Measurements from ENCODE around the gene MFSD6. TPM values are rescaled to one million over a fixed set of nuclear protein-coding genes. Genes with fewer than 3 reads are reported as not detected.
"Not testable (repeated sequence)": the region's sequence is repeated elsewhere in the genome, so short reads cannot be mapped to it uniquely, and the experiment has no call there.

Gene MFSD6
- polyA plus RNA-seq, 4 donors: 14.2 to 18.1 (median 15.7) TPM

- no peak for DNase-seq (ENCODE audit: low read depth in 4 of 4, low spot score in 3 of 4)
Measured at GRCh38 chr2:190404487-190404886, 3.7 kb upstream of the MFSD6 start.

- no peak for DNase-seq (ENCODE audit: low read depth in 4 of 4, low spot score in 3 of 4)
Measured at GRCh38 chr2:190405070-190405469, 3.1 kb upstream of the MFSD6 start.

GRCh38 chr2:190405995-190406394 lies 2.2 kb upstream of the MFSD6 start:
- DNase-seq (ENCODE audit: low read depth in 4 of 4, low spot score in 3 of 4): no peak

GRCh38 chr2:190406805-190407204 lies 1.4 kb upstream of the MFSD6 start:
- DNase-seq (ENCODE audit: low read depth in 4 of 4, low spot score in 3 of 4): no peak

GRCh38 chr2:190407246-190407661 lies 901 bp upstream of the MFSD6 start:
- DNase-seq (ENCODE audit: low read depth in 4 of 4, low spot score in 3 of 4): peak in 2 of 4 donors; percentile 8 to 12

GRCh38 chr2:190408538-190409271 lies 550 bp downstream of the MFSD6 start:
- DNase-seq (ENCODE audit: low read depth in 4 of 4, low spot score in 3 of 4): peak in 1 of 4 donors; percentile 35

GRCh38 chr2:190409616-190410015 lies 1.5 kb downstream of the MFSD6 start:
- DNase-seq (ENCODE audit: low read depth in 4 of 4, low spot score in 3 of 4): no peak

GRCh38 chr2:190410166-190410565 lies 2.0 kb downstream of the MFSD6 start:
- DNase-seq (ENCODE audit: low read depth in 4 of 4, low spot score in 3 of 4): no peak

GRCh38 chr2:190412966-190413365 lies 4.8 kb downstream of the MFSD6 start:
- no peak for DNase-seq (ENCODE audit: low read depth in 4 of 4, low spot score in 3 of 4)

GRCh38 chr2:190413421-190413820 lies 5.3 kb downstream of the MFSD6 start:
- DNase-seq (ENCODE audit: low read depth in 4 of 4, low spot score in 3 of 4): no peak

- DNase-seq (ENCODE audit: low read depth in 4 of 4, low spot score in 3 of 4): no peak
Measured at GRCh38 chr2:190415251-190415650, 7.1 kb downstream of the MFSD6 start.

GRCh38 chr2:190415794-190416775 lies 7.9 kb downstream of the MFSD6 start:
- DNase-seq (ENCODE audit: low read depth in 4 of 4, low spot score in 3 of 4): no peak

- no peak for DNase-seq (ENCODE audit: low read depth in 4 of 4, low spot score in 3 of 4)
Measured at GRCh38 chr2:190417045-190417842, 9.1 kb downstream of the MFSD6 start.

GRCh38 chr2:190418727-190419126 lies 10.6 kb downstream of the MFSD6 start:
- DNase-seq (ENCODE audit: low read depth in 4 of 4, low spot score in 3 of 4): no peak

- no peak for DNase-seq (ENCODE audit: low read depth in 4 of 4, low spot score in 3 of 4)
Measured at GRCh38 chr2:190420801-190421200, 12.6 kb downstream of the MFSD6 start.

- DNase-seq (ENCODE audit: low read depth in 4 of 4, low spot score in 3 of 4): no peak
Measured at GRCh38 chr2:190425221-190425866, 17.2 kb downstream of the MFSD6 start.

GRCh38 chr2:190425883-190426658 lies 17.9 kb downstream of the MFSD6 start:
- DNase-seq (ENCODE audit: low read depth in 4 of 4, low spot score in 3 of 4): no peak

GRCh38 chr2:190430866-190431265 lies 22.7 kb downstream of the MFSD6 start:
- DNase-seq (ENCODE audit: low read depth in 4 of 4, low spot score in 3 of 4): not testable (repeated sequence)

- no peak for DNase-seq (ENCODE audit: low read depth in 4 of 4, low spot score in 3 of 4)
Measured at GRCh38 chr2:190431907-190432306, 23.8 kb downstream of the MFSD6 start.

All from right renal pelvis (tissue), 4 donors.